ENCODE measurements around the gene TTLL10. TPM values are rescaled to one million over a fixed set of nuclear protein-coding genes. Genes with fewer than 3 reads are reported as not detected.

The TTLL10 gene
- total and polyA plus RNA-seq, 2 of the 8 experiments (the other 6 are each of a cell fraction or from before 2014, with no cell fraction given), result 1.1 to 1.7 TPM

DNA sequence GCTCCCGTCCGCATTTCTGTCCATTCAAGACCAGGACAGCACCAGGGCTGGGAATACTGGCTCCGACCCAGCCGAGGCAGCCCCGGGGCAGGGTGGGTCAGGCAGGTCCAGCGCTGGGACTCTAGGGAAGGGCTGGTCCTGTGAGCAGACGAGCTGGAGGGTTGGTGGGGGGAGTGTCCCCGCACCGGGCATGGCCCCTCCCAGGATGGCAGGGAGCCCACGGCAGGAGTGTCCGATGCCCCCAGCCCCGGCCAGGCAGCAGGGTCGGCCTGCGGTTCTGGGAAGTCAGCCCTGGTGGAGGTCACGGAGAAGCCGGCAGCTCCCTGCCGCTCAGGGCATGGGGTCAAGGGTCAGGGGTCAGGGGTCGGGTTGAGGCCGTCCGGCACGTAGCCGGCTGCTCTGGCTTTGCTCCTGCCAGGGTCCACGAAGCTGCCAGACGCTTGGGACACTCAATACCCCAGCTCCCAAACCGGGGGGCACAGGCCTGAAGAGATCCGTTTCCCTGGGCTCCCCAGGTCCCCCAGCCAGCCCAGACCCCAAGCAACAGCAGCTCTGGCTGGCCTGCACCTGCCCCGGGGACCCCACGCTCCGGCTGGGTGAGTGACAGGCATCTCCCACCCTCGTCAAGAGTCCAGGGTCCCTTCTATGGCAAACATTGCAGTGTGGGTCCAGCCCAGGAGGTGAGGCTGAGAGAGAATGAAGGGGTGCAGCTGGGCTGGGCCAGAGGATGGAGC, 66.1 kb downstream of the TTLL10 start:
- Histone ChIP-seq H4K91ac (replicated peaks; ENCODE audit: insufficient read length, low read length) (no peak overlapping the region), H3K36me3 (ENCODE audit: control insufficient read depth in 2 of 4, insufficient read depth in 4 of 4, low read length in 3 of 4) (no peaks in the 10 kb centered on the region), H4K8ac (ENCODE audit: extremely low read depth, insufficient read depth, low read length) (no peak overlapping the region), H3K4me1 (replicated peaks in 1 of 4; ENCODE audit: control insufficient read depth in 3 of 4, insufficient read depth in 4 of 4, low read length in 3 of 4) (peaks cover 0 to 6% (median 2%) of the 10 kb centered on the region in 4 experiments; a peak in 2 of 7 replicates), H2BK120ac (replicated peaks; ENCODE audit: low read depth, low read length) (no peak overlapping the region), H3K79me2 (ENCODE audit: control insufficient read depth in 1 of 2, insufficient read depth in 2 of 2, low read length in 2 of 2) (no peaks in the 10 kb centered on the region), H3K14ac (ENCODE audit: insufficient read length) (no peak overlapping the region), H3K27me3 (replicated peaks in 1 of 4; ENCODE audit: control insufficient read depth in 3 of 4, extremely low read depth in 1 of 4, insufficient read depth in 3 of 4, low read length in 3 of 4) (no peaks in the 10 kb centered on the region; a peak in 2 of 7 replicates), H3K9ac (replicated peaks in 1 of 4; ENCODE audit: extremely low read depth in 1 of 4, low read depth in 3 of 4, low read length in 3 of 4) (no peak overlapping the region), H3K27ac (ENCODE audit: low read depth, low read length) (no peak overlapping the region), H3K4me3 (ENCODE audit: extremely low read depth in 1 of 4, insufficient read depth in 2 of 4, low read depth in 3 of 4, low read length in 4 of 4) (no peak overlapping the region), H2AK5ac (ENCODE audit: low read depth, low read length) (no peak overlapping the region), H2BK5ac (ENCODE audit: low read depth, low read length) (no peak overlapping the region), H3K23ac (ENCODE audit: insufficient read length) (no peak overlapping the region), H3K4me2 (ENCODE audit: insufficient read depth in 1 of 2, low read depth in 2 of 2, low read length in 2 of 2) (no peak overlapping the region), H2AFZ (ENCODE audit: low read length) (no peak overlapping the region), H3K23me2 (ENCODE audit: low read depth, low read length) (no peaks in the 10 kb centered on the region), H4K5ac (ENCODE audit: insufficient read length, low read depth, low read length) (no peak overlapping the region), H3K4ac (replicated peaks; ENCODE audit: insufficient read length, low read depth, low read length) (no peak overlapping the region), H2BK20ac (ENCODE audit: low read length) (no peak overlapping the region), H3K56ac (replicated peaks; ENCODE audit: insufficient read length, low read depth, low read length) (no peak overlapping the region), H3K79me1 (ENCODE audit: low read depth, low read length) (no peaks in the 10 kb centered on the region), H2BK12ac (ENCODE audit: low read depth, low read length) (no peak overlapping the region), H4K20me1 (replicated peaks in 1 of 2; ENCODE audit: control insufficient read depth in 1 of 2, insufficient read depth in 2 of 2, low read length in 2 of 2) (peaks cover 4 to 9% of the 10 kb centered on the region in 2 experiments), H2BK15ac (ENCODE audit: low read length) (no peak overlapping the region), H3K9me3 (ENCODE audit: insufficient read depth in 2 of 2, low read depth in 1 of 2, low read length in 1 of 2) (no peaks in the 10 kb centered on the region), H3K18ac (ENCODE audit: extremely low read depth, low read length) (no peak overlapping the region)
- CTCF ChIA-PET (ENCODE audit: partially characterized antibody), result interaction anchor here (0.8 to 1.4 kb wide), 9 partner anchors 9 to 117 kb away, joined by 3 to 5 read pairs (median 3); no protein-coding TSS in a partner anchor
- DNase-seq (ENCODE audit: low read depth in 1 of 2, low spot score in 2 of 2) (no peak), FAIRE-seq (no peak)
- POLR2A ChIA-PET (ENCODE audit: partially characterized antibody), result interaction anchor here (0.9 to 1.3 kb wide), 4 partner anchors 9 to 160 kb away, joined by 3 to 8 read pairs (median 6); no protein-coding TSS in a partner anchor
- WGBS, 2 experiments (ENCODE audit: extremely low coverage in 1 of 2, insufficient coverage in 1 of 2, insufficient read length in 1 of 2, insufficient replicate concordance in 2 of 2, low coverage in 1 of 2, low lambda C conversion rate in 2 of 2, missing lambda C conversion rate in 1 of 2), result 89% methylated on average over 16 of the region's 30 CpGs; no CpG with 5 or more reads in 1 of the 2 experiments
- TF ChIP-seq POLR2A (IDR thresholded peaks at IDR 0.05; ENCODE audit: control extremely low read depth in 1 of 2, low read depth in 2 of 2, low read length in 2 of 2) (0 out of 3 replicates have a peak, but pooled peaks of 1 of the 2 experiments have one; percentile 37), RFX5 (IDR thresholded peaks at IDR 0.05; ENCODE audit: borderline replicate concordance, low read depth, low read length) (no peak), NRF1 (IDR thresholded peaks at IDR 0.05; ENCODE audit: low read depth, low read length) (no peak), SIN3A (conservative IDR thresholded peaks at IDR 0.05 in 1 of 2, IDR thresholded peaks at IDR 0.05 in 1 of 2; ENCODE audit: low read depth in 1 of 2, low read length in 2 of 2) (no peak)

All from H1 (cell line).